ENCODE data around the gene MUC15. TPM values are rescaled to one million over a fixed set of nuclear protein-coding genes. Genes with fewer than 3 reads are reported as not detected.

MUC15 gene
- total RNA-seq, 1 experiment from 2014 or later = not detected

GRCh38 chr11:26572770-26573402 is 823 bp upstream of the MUC15 start:
- peak; percentile 51 for ATAC-seq
- TF ChIP-seq ZNF232 (CRISPR knock-in tag; IDR thresholded peaks at IDR 0.05) (no peak), RELA (CRISPR knock-in tag; IDR thresholded peaks at IDR 0.05; ENCODE audit: borderline replicate concordance) (no peak), ZNF263 (CRISPR knock-in tag; IDR thresholded peaks at IDR 0.05; ENCODE audit: low read depth) (no peak), AR (CRISPR knock-in tag; IDR thresholded peaks at IDR 0.05) (no peak), IRF2 (CRISPR knock-in tag; IDR thresholded peaks at IDR 0.05; ENCODE audit: borderline replicate concordance, low read depth) (no peak), MXD4 (CRISPR knock-in tag; IDR thresholded peaks at IDR 0.05; ENCODE audit: borderline replicate concordance) (no peak), GTF2I (CRISPR knock-in tag; conservative IDR thresholded peaks at IDR 0.05) (no peak), ZBTB43 (CRISPR knock-in tag; IDR thresholded peaks at IDR 0.05) (no peak), OVOL2 (CRISPR knock-in tag; IDR thresholded peaks at IDR 0.05; ENCODE audit: borderline replicate concordance) (no peak), TCF7 (CRISPR knock-in tag; IDR thresholded peaks at IDR 0.05; ENCODE audit: low read depth) (no peak), HMGA2 (CRISPR knock-in tag; IDR thresholded peaks at IDR 0.05) (no peak), ZNF423 (CRISPR knock-in tag; IDR thresholded peaks at IDR 0.05) (no peak), NR3C1 (CRISPR knock-in tag; conservative IDR thresholded peaks at IDR 0.05; ENCODE audit: low read depth) (no peak), FOXP4 (CRISPR knock-in tag; IDR thresholded peaks at IDR 0.05) (no peak), CTCF (IDR thresholded peaks at IDR 0.05) (no peak), KAT7 (CRISPR knock-in tag; IDR thresholded peaks at IDR 0.05; ENCODE audit: borderline replicate concordance) (no peak), USF1 (CRISPR knock-in tag; IDR thresholded peaks at IDR 0.05) (no peak), ZBTB21 (CRISPR knock-in tag; IDR thresholded peaks at IDR 0.05; ENCODE audit: borderline replicate concordance) (no peak), STAT6 (CRISPR knock-in tag; conservative IDR thresholded peaks at IDR 0.05; ENCODE audit: low read depth) (no peak), E2F1 (CRISPR knock-in tag; IDR thresholded peaks at IDR 0.05) (no peak)
- Mint-ChIP-seq H3K27me3 (ENCODE audit: low read depth) (no peaks in the 10 kb centered on the region), H3K27ac (peak overlapping the region; percentile 87), H3K36me3 (no peaks in the 10 kb centered on the region), H3K4me3 (no peak overlapping the region), H3K9me3 (no peaks in the 10 kb centered on the region), H3K4me1 (peaks cover 20% of the 10 kb centered on the region)
- no peak for DNase-seq (ENCODE audit: low spot score)
- ChIA-PET CTCF (interaction anchor here (0.9 to 1.2 kb wide), 2 partner anchors 50 to 288 kb away, joined by 3 read pairs; no protein-coding TSS in a partner anchor), POLR2A (no interaction called here)
